Mesendoderm (in vitro differentiated cells): ENCODE data around the gene HECTD1.
"Not testable (repeated sequence)": the region's sequence is repeated elsewhere in the genome, so short reads cannot be mapped to it uniquely, and the experiment has no call there.

Experiments
- DNase-seq: peaks from one replicate; pipeline ENCODE4 v3.0.0; 2013
- H2AK5ac ChIP-seq: 2 replicates; pipeline ENCODE4 v1.6.1; 2013; ENCODE audit warnings: low read length, inconsistent platforms
- H2BK120ac ChIP-seq: 2 replicates; pipeline ENCODE4 v1.6.1; 2013; ENCODE audit warnings: low read depth, mild to moderate bottlenecking, low read length, moderate library complexity, mixed read lengths
- H2BK15ac ChIP-seq: replicated peaks from 2 replicates; pipeline ENCODE4 v1.6.1; 2013; ENCODE audit warnings: low read depth, mild to moderate bottlenecking, moderate library complexity
- H2BK5ac ChIP-seq: 2 replicates; pipeline ENCODE4 v1.6.1; 2013; ENCODE audit warnings: low read length, inconsistent platforms
- H3K18ac ChIP-seq: 2 replicates; pipeline ENCODE4 v1.6.1; 2013; ENCODE audit warnings: mild to moderate bottlenecking, low read length, mixed read lengths
- H3K23ac ChIP-seq: one replicate; pipeline ENCODE4 v1.6.1; 2013; ENCODE audit warnings: low read length
- H3K27ac ChIP-seq: 2 replicates; pipeline ENCODE4 v1.5.1; 2013; ENCODE audit warnings: low read depth, mild to moderate bottlenecking, inconsistent platforms, low read length, moderate library complexity
- H3K27me3 ChIP-seq: 2 replicates; pipeline ENCODE4 v1.6.1; 2013; ENCODE audit warnings: low read length, control low read depth, mild to moderate bottlenecking, inconsistent platforms; ENCODE audit not compliant: insufficient read depth, poor library complexity
- H3K36me3 ChIP-seq: 2 replicates; pipeline ENCODE4 v1.6.1; 2013; ENCODE audit warnings: low read length, inconsistent platforms; ENCODE audit not compliant: control insufficient read depth, insufficient read depth
- H3K4ac ChIP-seq: one replicate; pipeline ENCODE4 v1.6.1; 2013; ENCODE audit warnings: low read depth, mild to moderate bottlenecking, low read length, moderate library complexity
- H3K4me1 ChIP-seq: 2 replicates; pipeline ENCODE4 v1.6.1; 2013; ENCODE audit warnings: low read depth, low read length, inconsistent platforms; ENCODE audit not compliant: control insufficient read depth
- H3K4me2 ChIP-seq: 2 replicates; pipeline ENCODE4 v1.6.1; 2013; ENCODE audit warnings: low read length
- H3K4me3 ChIP-seq: 2 replicates; pipeline ENCODE4 v1.5.1; 2013; ENCODE audit warnings: mild to moderate bottlenecking, low read length
- H3K56ac ChIP-seq: one replicate; pipeline ENCODE4 v1.6.1; 2013; ENCODE audit warnings: low read length
- H3K79me1 ChIP-seq: 2 replicates; pipeline ENCODE4 v1.6.1; 2013; ENCODE audit warnings: low read length, inconsistent platforms
- H3K79me2 ChIP-seq: 2 replicates; pipeline ENCODE4 v1.6.1; 2013; ENCODE audit warnings: mild to moderate bottlenecking, low read length; ENCODE audit not compliant: control insufficient read depth, insufficient read depth
- H3K9ac ChIP-seq: 2 replicates; pipeline ENCODE4 v1.6.1; 2013; ENCODE audit warnings: low read length, inconsistent platforms
- H4K5ac ChIP-seq: one replicate; pipeline ENCODE4 v1.6.1; 2013; ENCODE audit warnings: low read length
- H4K8ac ChIP-seq: one replicate; pipeline ENCODE4 v1.6.1; 2013; ENCODE audit warnings: low read depth, mild to moderate bottlenecking, control low read depth, low read length, moderate library complexity
- WGBS: extraction: QIAGEN DNeasy Blood & Tissue Kit; methylation state at CpG from one replicate; pipeline ENCODE4 v1.1.7; 2013; ENCODE audit warnings: low lambda C conversion rate, missing lambda C conversion rate; ENCODE audit not compliant: insufficient coverage; ENCODE audit errors: extremely low coverage; 5-methylcytosine and 5-hydroxymethylcytosine counted together

The HECTD1 gene

DNA sequence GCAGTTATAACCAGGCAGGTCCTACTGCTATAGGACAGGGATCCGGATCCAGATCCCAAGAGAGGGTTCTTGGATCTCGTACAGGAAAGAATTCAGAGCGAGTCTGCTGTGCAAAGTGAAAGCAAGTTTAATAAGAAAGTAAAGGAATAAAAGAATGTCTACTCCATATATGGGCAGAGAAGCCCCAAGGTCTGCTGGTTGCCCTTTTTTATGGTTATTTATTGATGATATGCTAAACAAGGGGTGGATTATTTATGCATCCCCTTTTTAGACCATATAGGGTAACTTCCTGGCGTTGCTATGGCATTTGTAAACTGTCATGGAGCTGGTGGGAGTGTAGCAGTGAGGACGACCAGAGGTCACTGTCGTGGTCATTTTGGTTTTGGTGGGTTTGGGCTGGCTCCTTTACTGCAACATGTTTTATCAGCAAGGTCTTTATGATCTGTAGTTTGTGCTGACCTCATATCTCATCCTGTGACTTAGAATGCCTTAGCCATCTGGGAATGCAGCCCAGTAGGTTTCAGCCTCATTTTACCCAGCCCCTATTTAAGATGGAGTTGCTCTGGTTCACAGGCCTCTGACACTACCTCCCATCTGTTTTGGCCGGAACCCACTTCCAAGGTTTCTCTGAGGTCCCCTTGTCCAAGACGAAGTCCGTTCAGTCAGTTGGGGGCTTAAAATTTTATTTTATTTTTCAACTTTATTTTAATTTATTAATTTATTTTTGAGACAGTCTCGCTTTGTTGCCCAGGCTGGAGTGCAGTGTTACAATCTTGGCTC, 34.8 kb upstream of the HECTD1 start:
- H2BK5ac ChIP-seq, H4K8ac ChIP-seq, H3K4ac ChIP-seq, H4K5ac ChIP-seq, H3K79me1 ChIP-seq, DNase-seq, H3K4me1 ChIP-seq, H3K23ac ChIP-seq, H3K4me2 ChIP-seq, H3K9ac ChIP-seq, H3K79me2 ChIP-seq, H2BK120ac ChIP-seq, H2AK5ac ChIP-seq, H2BK15ac ChIP-seq, H3K4me3 ChIP-seq, H3K27ac ChIP-seq, H3K56ac ChIP-seq, H3K18ac ChIP-seq, H3K27me3 ChIP-seq, H3K36me3 ChIP-seq: not testable (repeated sequence)
- no CpG with 5 or more reads among the region's 10 CpGs for WGBS

GRCh38 chr14:31241450-31242114, 34.0 kb upstream of the HECTD1 start:
- no peak overlapping the region for H3K4me3 ChIP-seq
- no CpG with 5 or more reads among the region's 2 CpGs for WGBS
- H3K79me1 ChIP-seq, result no peaks in the 10 kb centered on the region
- no peak overlapping the region for H4K8ac ChIP-seq
- H2BK15ac ChIP-seq, result no peak overlapping the region
- H3K4me2 ChIP-seq, result no peak overlapping the region
- H2BK120ac ChIP-seq, result no peak overlapping the region
- no peak overlapping the region for H3K9ac ChIP-seq
- no peaks in the 10 kb centered on the region for H3K4me1 ChIP-seq
- DNase-seq, result no peak
- H2BK5ac ChIP-seq, result no peak overlapping the region
- no peaks in the 10 kb centered on the region for H3K27me3 ChIP-seq
- H3K4ac ChIP-seq, result no peak overlapping the region
- H3K27ac ChIP-seq, result no peak overlapping the region
- no peak overlapping the region for H2AK5ac ChIP-seq
- H3K18ac ChIP-seq, result no peak overlapping the region
- no peak overlapping the region for H4K5ac ChIP-seq
- no peaks in the 10 kb centered on the region for H3K36me3 ChIP-seq
- H3K79me2 ChIP-seq, result no peaks in the 10 kb centered on the region
- H3K56ac ChIP-seq, result no peak overlapping the region
- H3K23ac ChIP-seq, result no peak overlapping the region

- no CpG with 5 or more reads among the region's 6 CpGs for WGBS
- no peak overlapping the region for H3K18ac ChIP-seq
- no peaks in the 10 kb centered on the region for H3K79me1 ChIP-seq
Measured at GRCh38 chr14:31239741-31240140, 32.1 kb upstream of the HECTD1 start.

DNA sequence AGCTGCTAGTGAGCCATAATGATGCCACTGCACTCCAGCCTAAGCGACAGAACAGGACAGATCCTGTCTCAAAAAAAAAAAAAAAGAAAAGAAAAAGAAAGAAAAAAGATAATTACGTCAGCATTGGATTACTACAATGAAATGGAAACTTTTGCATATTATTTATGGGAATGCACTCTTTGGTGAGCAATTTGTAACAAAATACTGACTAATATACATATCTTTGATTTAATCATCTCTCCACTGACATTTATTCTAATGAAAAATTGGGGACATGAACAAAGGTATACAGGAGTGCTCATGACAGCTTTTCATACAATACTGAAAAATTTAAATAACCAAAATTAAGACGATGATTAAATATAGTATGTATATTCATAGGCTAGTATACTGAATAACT, 27.9 kb upstream of the HECTD1 start:
- Histone ChIP-seq H3K18ac (no peak overlapping the region), H3K27ac (no peak overlapping the region), H3K56ac (no peak overlapping the region), H3K27me3 (no peaks in the 10 kb centered on the region), H2BK120ac (no peak overlapping the region), H3K4me3 (no peak overlapping the region), H3K36me3 (no peaks in the 10 kb centered on the region), H2BK15ac (no peak overlapping the region), H3K4me2 (no peak overlapping the region), H3K79me2 (no peaks in the 10 kb centered on the region), H2BK5ac (no peak overlapping the region), H3K4ac (no peak overlapping the region), H3K4me1 (no peaks in the 10 kb centered on the region), H4K8ac (no peak overlapping the region), H3K79me1 (no peaks in the 10 kb centered on the region), H2AK5ac (no peak overlapping the region), H4K5ac (no peak overlapping the region), H3K23ac (no peak overlapping the region), H3K9ac (no peak overlapping the region)
- no CpG with 5 or more reads among the region's 3 CpGs for WGBS
- no peak for DNase-seq

More at GRCh38 chr14:31239741-31240140, 32.1 kb upstream of the HECTD1 start:
- Histone ChIP-seq H2BK15ac (no peak overlapping the region), H2BK5ac (no peak overlapping the region), H3K36me3 (no peaks in the 10 kb centered on the region), H2BK120ac (no peak overlapping the region), H3K27ac (no peak overlapping the region), H3K4me3 (no peak overlapping the region), H3K79me2 (no peaks in the 10 kb centered on the region), H4K8ac (no peak overlapping the region), H3K56ac (no peak overlapping the region), H4K5ac (no peak overlapping the region), H3K9ac (no peak overlapping the region), H3K23ac (no peak overlapping the region), H3K4ac (no peak overlapping the region), H3K27me3 (no peaks in the 10 kb centered on the region), H2AK5ac (no peak overlapping the region), H3K4me1 (no peaks in the 10 kb centered on the region), H3K4me2 (no peak overlapping the region)
- DNase-seq, result no peak

DNA sequence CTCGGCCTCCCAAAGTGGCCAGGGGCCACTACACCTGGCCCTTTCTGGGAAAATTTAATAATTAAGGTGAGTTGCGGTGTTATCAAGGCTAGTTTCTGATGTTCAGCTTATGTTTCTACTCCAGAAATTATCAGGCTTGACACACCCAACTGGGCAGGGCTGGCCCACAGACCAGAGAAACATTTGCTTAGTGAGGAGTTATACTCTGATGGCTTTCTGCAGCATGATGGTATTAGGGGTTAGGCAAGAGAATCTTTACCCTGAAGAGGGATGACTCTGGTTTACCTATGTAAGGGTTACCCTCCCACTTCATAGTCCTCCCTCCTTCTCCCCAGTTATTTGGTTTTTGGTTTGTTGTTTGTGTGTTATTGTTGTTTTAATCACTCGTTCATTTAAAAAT, 24.5 kb upstream of the HECTD1 start:
- H3K4me3 ChIP-seq, result no peak overlapping the region
- no peak overlapping the region for H3K18ac ChIP-seq
- no peak for DNase-seq
- H3K9ac ChIP-seq, result no peak overlapping the region
- H4K8ac ChIP-seq, result no peak overlapping the region
- no peak overlapping the region for H2BK5ac ChIP-seq
- no peak overlapping the region for H3K4me2 ChIP-seq
- no peak overlapping the region for H4K5ac ChIP-seq
- no CpG with 5 or more reads among the region's 3 CpGs for WGBS
- H3K27me3 ChIP-seq, result no peaks in the 10 kb centered on the region
- H3K27ac ChIP-seq, result no peak overlapping the region
- no peaks in the 10 kb centered on the region for H3K79me2 ChIP-seq
- H3K23ac ChIP-seq, result no peak overlapping the region
- no peak overlapping the region for H3K4ac ChIP-seq
- no peak overlapping the region for H3K56ac ChIP-seq
- H2BK15ac ChIP-seq, result no peak overlapping the region
- peak overlapping the region; percentile 73 for H2BK120ac ChIP-seq
- H3K4me1 ChIP-seq, result no peaks in the 10 kb centered on the region
- no peaks in the 10 kb centered on the region for H3K36me3 ChIP-seq
- H3K79me1 ChIP-seq, result no peaks in the 10 kb centered on the region
- H2AK5ac ChIP-seq, result no peak overlapping the region
